ENCODE measurements around the gene TTC6. TPM values are rescaled to one million over a fixed set of nuclear protein-coding genes. Genes with fewer than 3 reads are reported as not detected.

The TTC6 gene
- total and polyA plus RNA-seq, 10 donors, result not detected

DNA sequence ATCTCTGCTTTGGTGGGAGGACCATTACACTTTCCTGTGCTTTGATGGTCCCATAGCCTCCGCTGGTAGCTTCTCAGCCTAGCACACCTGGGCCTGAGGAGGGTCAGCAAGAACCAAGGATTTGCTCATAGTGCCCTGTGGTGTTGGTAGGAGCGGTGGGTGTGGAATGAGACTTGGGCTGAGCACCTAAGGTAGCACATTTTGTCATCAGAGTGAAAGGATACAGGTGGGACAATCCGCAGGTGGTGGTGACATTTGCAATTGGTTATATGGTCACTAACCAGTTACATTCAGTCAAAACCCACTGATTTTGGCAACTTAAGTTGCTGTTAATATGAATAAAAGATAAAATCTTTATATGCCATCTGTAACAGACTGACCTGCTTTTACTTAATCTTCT is 46.7 kb downstream of the TTC6 start:
- 72 to 89% (median 84%) methylated on average over 3 of the region's 3 CpGs for WGBS, 5 donors
- H3K4me1 ChIP-seq, result no peaks in the 10 kb centered on the region
- H3K27ac ChIP-seq, result no peak overlapping the region
- no peak overlapping the region for H3K4me3 ChIP-seq
- H3K9me3 ChIP-seq, result no peaks in the 10 kb centered on the region
- intact Hi-C loops (cut with DNase I; ENCODE audit: low total_unique reads), result no loop called here
- no peaks in the 10 kb centered on the region for H3K36me3 ChIP-seq
- DNase-seq, result no peak
- TF ChIP-seq, protein P1, sequence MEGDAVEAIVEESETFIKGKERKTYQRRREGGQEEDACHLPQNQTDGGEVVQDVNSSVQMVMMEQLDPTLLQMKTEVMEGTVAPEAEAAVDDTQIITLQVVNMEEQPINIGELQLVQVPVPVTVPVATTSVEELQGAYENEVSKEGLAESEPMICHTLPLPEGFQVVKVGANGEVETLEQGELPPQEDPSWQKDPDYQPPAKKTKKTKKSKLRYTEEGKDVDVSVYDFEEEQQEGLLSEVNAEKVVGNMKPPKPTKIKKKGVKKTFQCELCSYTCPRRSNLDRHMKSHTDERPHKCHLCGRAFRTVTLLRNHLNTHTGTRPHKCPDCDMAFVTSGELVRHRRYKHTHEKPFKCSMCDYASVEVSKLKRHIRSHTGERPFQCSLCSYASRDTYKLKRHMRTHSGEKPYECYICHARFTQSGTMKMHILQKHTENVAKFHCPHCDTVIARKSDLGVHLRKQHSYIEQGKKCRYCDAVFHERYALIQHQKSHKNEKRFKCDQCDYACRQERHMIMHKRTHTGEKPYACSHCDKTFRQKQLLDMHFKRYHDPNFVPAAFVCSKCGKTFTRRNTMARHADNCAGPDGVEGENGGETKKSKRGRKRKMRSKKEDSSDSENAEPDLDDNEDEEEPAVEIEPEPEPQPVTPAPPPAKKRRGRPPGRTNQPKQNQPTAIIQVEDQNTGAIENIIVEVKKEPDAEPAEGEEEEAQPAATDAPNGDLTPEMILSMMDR (IDR thresholded peaks at IDR 0.05 in 8 of 11, conservative IDR thresholded peaks at IDR 0.05 in 3 of 11), result no peak
- TF ChIP-seq POLR2AphosphoS5 (IDR thresholded peaks at IDR 0.05) (no peak), POLR2A (IDR thresholded peaks at IDR 0.05) (no peak)
- H3K27me3 ChIP-seq (replicated peaks in 1 of 7), result no peaks in the 10 kb centered on the region

DNA sequence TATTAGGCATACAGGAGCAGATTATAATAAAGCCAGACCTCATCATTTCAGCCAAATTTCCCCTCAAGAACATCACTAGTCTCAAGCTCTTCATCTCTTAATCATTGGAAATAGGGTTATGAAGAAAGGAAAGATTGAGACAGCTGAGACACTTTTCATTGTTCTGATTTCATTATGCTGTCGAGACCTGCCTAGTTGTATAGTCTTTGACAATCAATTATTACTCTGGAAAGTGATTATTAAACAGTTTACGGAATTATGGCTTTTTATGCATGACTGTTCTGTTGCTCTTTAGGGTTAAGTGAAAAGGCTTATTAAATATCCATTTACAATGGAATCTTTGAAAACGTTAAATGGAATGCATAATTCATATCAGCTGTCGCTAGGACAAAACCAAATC is 48.3 kb downstream of the TTC6 start:
- intact Hi-C loops (cut with DNase I; ENCODE audit: low total_unique reads), result no loop called here
- WGBS, 5 donors, result 71 to 76% (median 72%) methylated on average over 4 of the region's 4 CpGs
- Histone ChIP-seq H3K27me3 (replicated peaks in 1 of 7) (no peaks in the 10 kb centered on the region), H3K4me1 (no peaks in the 10 kb centered on the region), H3K36me3 (no peaks in the 10 kb centered on the region), H3K4me3 (no peak overlapping the region), H3K27ac (no peak overlapping the region), H3K9me3 (no peaks in the 10 kb centered on the region)
- TF ChIP-seq POLR2AphosphoS5 (IDR thresholded peaks at IDR 0.05), result no peak
- TF ChIP-seq, protein P1 (IDR thresholded peaks at IDR 0.05 in 8 of 11, conservative IDR thresholded peaks at IDR 0.05 in 3 of 11), result no peak
- TF ChIP-seq POLR2A (IDR thresholded peaks at IDR 0.05), result no peak
- no peak for DNase-seq

Other genes starting within 250 kb of the TTC6 start
- gene FOXA1, start 380 bp upstream of the TTC6 start, total RNA-seq, result not detected
- gene FOXA1, start 380 bp upstream of the TTC6 start, polyA plus RNA-seq, result not detected